H1 (cell line): Measurements from ENCODE around the gene STAT1.

Source experiments
- EZH2 ChIP-seq: fragments of 200-600 bp; sonication (generic); IDR thresholded peaks from 2 replicates; pipeline ENCODE4 v1.7.1; 2012; ENCODE audit warnings: low read depth, mild to moderate bottlenecking, moderate library complexity, low read length, inconsistent platforms; ENCODE audit not compliant: severe bottlenecking
- GTF2F1 ChIP-seq: IDR thresholded peaks from 2 replicates; pipeline ENCODE4 v1.6.1; 2012; ENCODE audit warnings: low read depth, low read length, improper control_type of control experiment, borderline replicate concordance
- HDAC2 ChIP-seq, 2 experiments: fragments of 300-600 bp in 1 of 2; sonication (generic) in 1 of 2; IDR thresholded peaks; 2 replicates each; pipeline ENCODE4 v1.6.1; 2011 to 2012; ENCODE audit warnings: low read depth in 2 of 2, low read length in 2 of 2, mild to moderate bottlenecking in 2 of 2, moderate library complexity in 2 of 2, borderline replicate concordance in 1 of 2, inconsistent platforms in 1 of 2
- NRF1 ChIP-seq: IDR thresholded peaks from 2 replicates; pipeline ENCODE4 v1.6.1; 2011; ENCODE audit warnings: mild to moderate bottlenecking, low read depth, low read length, improper control_type of control experiment
- POLR2A ChIP-seq, 2 experiments: IDR thresholded peaks; 1 replicate in 1 of 2; 2 replicates in 1 of 2; pipeline ENCODE4 v1.6.1; 2011; ENCODE audit warnings: low read depth in 2 of 2, low read length in 2 of 2, mild to moderate bottlenecking in 2 of 2; ENCODE audit errors: control extremely low read depth in 1 of 2
- RAD21 ChIP-seq, 2 experiments: IDR thresholded peaks in 1 of 2; conservative IDR thresholded peaks in 1 of 2; 2 replicates each; pipeline ENCODE4 v1.6.1; 2011; ENCODE audit warnings: low read depth in 2 of 2, low read length in 2 of 2, improper control_type of control experiment in 1 of 2, inconsistent platforms in 1 of 2, mild to moderate bottlenecking in 1 of 2, moderate library complexity in 1 of 2
- TF ChIP-seq, protein P1 (sequence below), 3 experiments: IDR thresholded peaks; 1 replicate in 2 of 3; 2 replicates in 1 of 3; pipeline versions ENCODE4 v1.5.1 to v1.6.1; 2011; ENCODE audit warnings: low read length in 3 of 3, mild to moderate bottlenecking in 3 of 3, inconsistent platforms in 2 of 3, low read depth in 1 of 3, moderate library complexity in 1 of 3; ENCODE audit not compliant: insufficient read depth in 1 of 3; ENCODE audit errors: control extremely low read depth in 1 of 3
- TF ChIP-seq, protein P2 (sequence below): IDR thresholded peaks from 2 replicates; pipeline ENCODE4 v1.6.1; 2012; ENCODE audit warnings: inconsistent platforms
- TF ChIP-seq, protein P3 (sequence below): IDR thresholded peaks from 2 replicates; pipeline ENCODE4 v1.6.1; 2011; ENCODE audit warnings: low read length, improper control_type of control experiment

DNA sequence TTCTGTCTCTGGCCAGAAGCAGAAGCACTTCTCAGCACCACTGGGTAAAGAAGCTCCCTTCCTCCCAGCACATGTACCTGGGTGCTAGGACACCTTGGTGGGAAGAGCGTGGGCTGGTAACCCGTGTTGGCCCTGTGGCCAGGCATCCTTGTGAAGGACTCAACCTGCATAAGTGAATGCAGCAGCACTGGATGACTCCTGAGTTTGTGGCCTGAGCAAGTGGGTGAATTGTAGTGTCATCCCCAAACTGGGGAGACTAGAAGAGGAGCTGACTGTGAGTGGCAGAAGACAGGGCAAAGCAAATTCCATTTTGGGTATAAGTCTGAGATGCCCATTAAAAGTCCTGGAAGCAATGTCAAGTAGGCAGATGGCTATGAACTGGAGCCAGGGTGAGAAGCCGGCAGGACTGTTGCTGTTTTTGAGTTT lies 63.4 kb downstream of the STAT1 start:
- TF ChIP-seq POLR2A (IDR thresholded peaks at IDR 0.05; ENCODE audit: control extremely low read depth in 1 of 2, low read depth in 2 of 2, low read length in 2 of 2) (no peak), HDAC2 (IDR thresholded peaks at IDR 0.05; ENCODE audit: borderline replicate concordance in 1 of 2, low read depth in 2 of 2, low read length in 2 of 2) (no peak), GTF2F1 (no peak), RAD21 (IDR thresholded peaks at IDR 0.05 in 1 of 2, conservative IDR thresholded peaks at IDR 0.05 in 1 of 2; ENCODE audit: low read depth in 2 of 2, low read length in 2 of 2) (no peak), EZH2 (no peak), NRF1 (no peak)
- TF ChIP-seq, protein P1, sequence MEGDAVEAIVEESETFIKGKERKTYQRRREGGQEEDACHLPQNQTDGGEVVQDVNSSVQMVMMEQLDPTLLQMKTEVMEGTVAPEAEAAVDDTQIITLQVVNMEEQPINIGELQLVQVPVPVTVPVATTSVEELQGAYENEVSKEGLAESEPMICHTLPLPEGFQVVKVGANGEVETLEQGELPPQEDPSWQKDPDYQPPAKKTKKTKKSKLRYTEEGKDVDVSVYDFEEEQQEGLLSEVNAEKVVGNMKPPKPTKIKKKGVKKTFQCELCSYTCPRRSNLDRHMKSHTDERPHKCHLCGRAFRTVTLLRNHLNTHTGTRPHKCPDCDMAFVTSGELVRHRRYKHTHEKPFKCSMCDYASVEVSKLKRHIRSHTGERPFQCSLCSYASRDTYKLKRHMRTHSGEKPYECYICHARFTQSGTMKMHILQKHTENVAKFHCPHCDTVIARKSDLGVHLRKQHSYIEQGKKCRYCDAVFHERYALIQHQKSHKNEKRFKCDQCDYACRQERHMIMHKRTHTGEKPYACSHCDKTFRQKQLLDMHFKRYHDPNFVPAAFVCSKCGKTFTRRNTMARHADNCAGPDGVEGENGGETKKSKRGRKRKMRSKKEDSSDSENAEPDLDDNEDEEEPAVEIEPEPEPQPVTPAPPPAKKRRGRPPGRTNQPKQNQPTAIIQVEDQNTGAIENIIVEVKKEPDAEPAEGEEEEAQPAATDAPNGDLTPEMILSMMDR (IDR thresholded peaks at IDR 0.05; ENCODE audit: control extremely low read depth in 1 of 3, insufficient read depth in 1 of 3, low read depth in 1 of 3, low read length in 3 of 3): no peak
- TF ChIP-seq, protein P2, sequence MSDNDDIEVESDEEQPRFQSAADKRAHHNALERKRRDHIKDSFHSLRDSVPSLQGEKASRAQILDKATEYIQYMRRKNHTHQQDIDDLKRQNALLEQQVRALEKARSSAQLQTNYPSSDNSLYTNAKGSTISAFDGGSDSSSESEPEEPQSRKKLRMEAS: no peak
- TF ChIP-seq, protein P3, sequence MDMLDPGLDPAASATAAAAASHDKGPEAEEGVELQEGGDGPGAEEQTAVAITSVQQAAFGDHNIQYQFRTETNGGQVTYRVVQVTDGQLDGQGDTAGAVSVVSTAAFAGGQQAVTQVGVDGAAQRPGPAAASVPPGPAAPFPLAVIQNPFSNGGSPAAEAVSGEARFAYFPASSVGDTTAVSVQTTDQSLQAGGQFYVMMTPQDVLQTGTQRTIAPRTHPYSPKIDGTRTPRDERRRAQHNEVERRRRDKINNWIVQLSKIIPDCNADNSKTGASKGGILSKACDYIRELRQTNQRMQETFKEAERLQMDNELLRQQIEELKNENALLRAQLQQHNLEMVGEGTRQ: no peak
